Stimulated activated CD4-positive, alpha-beta T cell treated with anti-CD3 and anti-CD28 coated beads, Interleukin-15, amount 100 ng/mL, for 48 hours (primary cell): Measurements from ENCODE around the gene KNDC1.
A peak's percentile ranks its signal among the peaks of the same experiment; 100 is the strongest.
"Not testable (repeated sequence)": the region's sequence is repeated elsewhere in the genome, so short reads cannot be mapped to it uniquely, and the experiment has no call there.

Experiments used
- DNase-seq, 2 donors: peaks; one replicate each; pipeline ENCODE4 v3.0.0-alpha.2; 2020; ENCODE audit warnings: low read depth in 2 of 2

KNDC1 gene

GRCh38 chr10:133258818-133259601, 99.0 kb downstream of the KNDC1 start:
- peak; percentile 90 to 95 for DNase-seq

GRCh38 chr10:133259602-133259989, 99.6 kb downstream of the KNDC1 start:
- no peak for DNase-seq

GRCh38 chr10:133260895-133261725, 101.1 kb downstream of the KNDC1 start:
- peak; percentile 66 to 68 for DNase-seq

GRCh38 chr10:133261726-133262325, 101.8 kb downstream of the KNDC1 start:
- peak; percentile 69 to 79 for DNase-seq

GRCh38 chr10:133262696-133263095, 102.7 kb downstream of the KNDC1 start:
- no peak for DNase-seq

GRCh38 chr10:133263674-133264073, 103.7 kb downstream of the KNDC1 start:
- DNase-seq, result no peak

- no peak for DNase-seq
These were observed 104.4 kb downstream of the KNDC1 start for GRCh38 chr10:133264461-133264860.

- DNase-seq, result not testable (repeated sequence)
These were observed 105.0 kb downstream of the KNDC1 start for GRCh38 chr10:133265052-133265451.

GRCh38 chr10:133266056-133266795, 106.2 kb downstream of the KNDC1 start:
- no peak for DNase-seq

GRCh38 chr10:133267293-133267692, 107.3 kb downstream of the KNDC1 start:
- no peak for DNase-seq

GRCh38 chr10:133267829-133268228, 107.8 kb downstream of the KNDC1 start:
- DNase-seq, result no peak

- DNase-seq, result no peak
These were observed 108.5 kb downstream of the KNDC1 start for GRCh38 chr10:133268532-133268931.

GRCh38 chr10:133269367-133269766, 109.3 kb downstream of the KNDC1 start:
- no peak for DNase-seq

GRCh38 chr10:133270204-133270603, 110.2 kb downstream of the KNDC1 start:
- no peak for DNase-seq

- DNase-seq, result no peak
These were observed 110.8 kb downstream of the KNDC1 start for GRCh38 chr10:133270773-133271297.

GRCh38 chr10:133271521-133272300, 111.7 kb downstream of the KNDC1 start:
- DNase-seq, result no peak

GRCh38 chr10:133272301-133272963, 112.4 kb downstream of the KNDC1 start:
- DNase-seq, result no peak

- no peak for DNase-seq
These were observed 113.0 kb downstream of the KNDC1 start for GRCh38 chr10:133272964-133273420.

GRCh38 chr10:133273534-133274143, 113.6 kb downstream of the KNDC1 start:
- no peak for DNase-seq
